GM06990 (cell line): ENCODE results near the gene DIAPH2.

ENCODE experiments used
- DNase-seq: peaks from one replicate; pipeline ENCODE4 v3.0.0-alpha.2; 2011; ENCODE audit not compliant: insufficient read length; ENCODE audit errors: extremely low read depth
- H3K27me3 ChIP-seq: replicated peaks from 2 replicates; pipeline ENCODE4 v1.6.0; 2011; ENCODE audit warnings: low read length; ENCODE audit not compliant: control insufficient read depth, insufficient read depth
- H3K36me3 ChIP-seq: 2 replicates; pipeline ENCODE4 v1.5.1; 2011; ENCODE audit warnings: low read length; ENCODE audit not compliant: control insufficient read depth, insufficient read depth
- H3K4me3 ChIP-seq: replicated peaks from 2 replicates; pipeline ENCODE4 v1.5.1; 2011; ENCODE audit warnings: low read depth, mild to moderate bottlenecking, control low read depth, low read length
- TF ChIP-seq, protein P1 (sequence below): IDR thresholded peaks from 2 replicates; pipeline ENCODE4 v1.5.1; 2011; ENCODE audit warnings: low read length, control low read depth, mild to moderate bottlenecking, inconsistent platforms; ENCODE audit not compliant: insufficient read depth, poor library complexity, severe bottlenecking

DIAPH2 gene

DNA sequence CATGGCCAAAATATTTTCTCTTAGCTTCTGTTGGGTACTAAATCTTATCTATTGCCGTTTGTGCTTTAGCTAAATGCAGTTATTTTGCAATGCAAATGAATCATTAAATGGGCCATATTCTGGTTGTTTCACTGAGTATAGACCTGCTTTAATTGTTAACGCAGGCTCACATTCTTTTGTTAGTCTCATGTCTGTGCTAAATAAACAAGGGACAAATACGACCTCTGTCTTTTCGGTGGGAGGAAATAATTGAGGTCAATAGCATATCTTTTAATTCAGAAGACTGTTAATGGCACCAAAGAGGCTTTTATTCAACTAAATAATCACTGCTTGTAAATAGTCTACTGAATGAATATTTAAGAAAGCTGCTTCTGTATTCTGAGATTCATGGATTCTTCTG lies 76.9 kb downstream of the DIAPH2 start:
- no peaks in the 10 kb centered on the region for H3K27me3 ChIP-seq
- no peak for DNase-seq

DNA sequence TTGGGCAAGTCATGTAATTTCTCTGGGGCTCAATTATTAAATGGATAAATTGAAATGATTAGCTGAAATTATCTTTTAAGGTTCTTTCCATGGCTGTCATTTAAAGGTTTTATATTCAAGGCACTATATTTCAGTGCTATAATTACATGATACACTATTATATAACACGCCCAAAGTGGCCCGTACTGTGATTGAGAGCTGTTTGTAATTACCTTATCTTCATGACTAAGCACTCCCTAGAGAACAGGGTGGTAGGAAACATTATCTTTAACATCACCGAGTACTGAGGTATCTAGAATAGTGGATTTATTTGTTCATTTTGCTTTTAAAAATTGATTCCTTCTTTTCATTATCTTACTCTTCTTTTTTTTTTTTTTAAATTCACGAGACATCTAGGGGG lies 79.0 kb downstream of the DIAPH2 start:
- Histone ChIP-seq H3K4me3 (no peak overlapping the region), H3K36me3 (no peaks in the 10 kb centered on the region; the same call in 1 of the 2 replicates), H3K27me3 (no peaks in the 10 kb centered on the region)
- TF ChIP-seq, protein P1, sequence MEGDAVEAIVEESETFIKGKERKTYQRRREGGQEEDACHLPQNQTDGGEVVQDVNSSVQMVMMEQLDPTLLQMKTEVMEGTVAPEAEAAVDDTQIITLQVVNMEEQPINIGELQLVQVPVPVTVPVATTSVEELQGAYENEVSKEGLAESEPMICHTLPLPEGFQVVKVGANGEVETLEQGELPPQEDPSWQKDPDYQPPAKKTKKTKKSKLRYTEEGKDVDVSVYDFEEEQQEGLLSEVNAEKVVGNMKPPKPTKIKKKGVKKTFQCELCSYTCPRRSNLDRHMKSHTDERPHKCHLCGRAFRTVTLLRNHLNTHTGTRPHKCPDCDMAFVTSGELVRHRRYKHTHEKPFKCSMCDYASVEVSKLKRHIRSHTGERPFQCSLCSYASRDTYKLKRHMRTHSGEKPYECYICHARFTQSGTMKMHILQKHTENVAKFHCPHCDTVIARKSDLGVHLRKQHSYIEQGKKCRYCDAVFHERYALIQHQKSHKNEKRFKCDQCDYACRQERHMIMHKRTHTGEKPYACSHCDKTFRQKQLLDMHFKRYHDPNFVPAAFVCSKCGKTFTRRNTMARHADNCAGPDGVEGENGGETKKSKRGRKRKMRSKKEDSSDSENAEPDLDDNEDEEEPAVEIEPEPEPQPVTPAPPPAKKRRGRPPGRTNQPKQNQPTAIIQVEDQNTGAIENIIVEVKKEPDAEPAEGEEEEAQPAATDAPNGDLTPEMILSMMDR, result no peak
- no peak for DNase-seq

More for the DNA sequence above, 76.9 kb downstream of the DIAPH2 start:
- Histone ChIP-seq H3K4me3 (no peak overlapping the region), H3K36me3 (no peaks in the 10 kb centered on the region; the same call in 1 of the 2 replicates)
- TF ChIP-seq, protein P1, result no peak

DNA sequence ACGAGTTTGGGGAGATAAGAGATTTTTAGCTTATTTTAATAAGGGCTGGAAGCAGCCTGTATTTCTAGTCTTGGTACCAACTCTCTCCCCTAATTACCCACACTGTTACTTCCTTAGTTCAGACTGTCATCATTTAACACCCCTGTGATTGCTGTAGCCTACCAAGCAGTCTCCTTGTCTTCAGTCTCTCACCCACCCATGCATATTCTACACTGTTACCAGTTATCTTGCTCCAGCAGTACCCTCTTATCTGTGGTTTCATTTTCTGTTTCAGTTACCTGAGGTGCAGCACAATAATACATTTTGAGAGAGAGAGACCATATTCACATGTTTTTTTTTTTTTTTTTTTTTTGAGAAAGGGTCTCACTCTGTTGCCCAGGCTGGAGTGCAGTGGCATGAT lies 80.2 kb downstream of the DIAPH2 start:
- DNase-seq, result no peak
- TF ChIP-seq, protein P1, result no peak
- Histone ChIP-seq H3K36me3 (no peaks in the 10 kb centered on the region; the same call in 1 of the 2 replicates), H3K4me3 (no peak overlapping the region), H3K27me3 (no peaks in the 10 kb centered on the region)

DNA sequence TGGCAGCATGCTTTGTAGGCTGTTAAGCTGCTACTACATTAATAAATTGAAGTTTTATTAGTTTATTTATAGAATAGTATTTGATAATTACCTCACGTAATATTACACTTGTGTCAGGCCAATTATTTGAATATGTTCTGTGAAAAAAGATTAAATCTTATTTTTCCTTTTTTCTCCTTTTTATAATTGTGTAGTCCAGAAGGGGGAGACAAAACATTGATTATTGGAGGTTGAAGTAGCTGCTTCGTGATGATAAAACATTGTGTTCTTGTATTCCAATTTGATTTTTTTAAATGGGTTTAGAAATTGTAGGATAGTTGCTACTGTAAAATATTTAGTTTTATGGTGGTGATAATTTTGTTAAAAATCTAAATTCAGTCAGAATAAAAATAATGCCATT lies 85.7 kb downstream of the DIAPH2 start:
- H3K4me3 ChIP-seq, result no peak overlapping the region
- H3K27me3 ChIP-seq, result no peaks in the 10 kb centered on the region
- no peaks in the 10 kb centered on the region for H3K36me3 ChIP-seq
- TF ChIP-seq, protein P1, result peak; percentile 41
- no peak for DNase-seq

DNA sequence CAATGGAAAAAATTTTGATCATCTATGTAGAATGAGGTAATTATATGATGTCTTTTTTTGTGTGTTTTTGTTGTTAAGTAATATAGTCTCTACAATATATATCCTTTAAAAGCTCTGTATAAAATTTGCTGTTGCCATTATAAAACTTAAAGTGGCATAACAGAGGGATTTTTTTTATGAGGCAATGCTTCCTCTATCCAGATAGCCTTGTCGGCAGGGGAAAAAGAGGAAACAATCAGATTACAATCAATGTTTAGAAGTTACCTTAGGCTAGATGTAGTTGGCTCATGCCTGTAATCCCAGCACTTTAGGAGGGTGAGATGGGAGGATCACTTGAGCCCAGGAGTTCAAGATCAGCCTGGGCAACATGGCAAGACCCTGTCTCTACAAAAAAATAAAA lies 86.8 kb downstream of the DIAPH2 start:
- Histone ChIP-seq H3K36me3 (no peaks in the 10 kb centered on the region), H3K4me3 (no peak overlapping the region), H3K27me3 (no peaks in the 10 kb centered on the region)
- TF ChIP-seq, protein P1, result no peak
- no peak for DNase-seq

DNA sequence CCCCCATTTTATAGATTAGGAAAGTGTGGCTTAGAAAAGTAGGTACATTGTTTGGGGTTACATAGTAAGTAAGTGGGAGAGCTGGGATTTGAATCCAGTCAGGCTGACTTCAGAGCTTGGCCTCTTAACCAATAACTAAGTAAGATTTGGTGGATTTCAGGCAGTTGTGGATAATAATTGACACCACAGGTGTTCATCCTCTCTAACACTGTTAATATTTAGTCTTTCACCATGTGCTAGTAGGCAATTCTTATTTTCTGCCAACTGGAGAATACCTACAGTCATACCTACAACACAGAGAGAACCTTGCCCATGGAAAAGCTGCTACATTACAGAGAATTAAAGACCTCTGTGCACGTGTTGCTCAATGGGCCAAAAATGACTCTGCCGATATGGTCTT lies 89.5 kb downstream of the DIAPH2 start:
- H3K4me3 ChIP-seq, result no peak overlapping the region
- TF ChIP-seq, protein P1, result no peak
- no peaks in the 10 kb centered on the region for H3K27me3 ChIP-seq
- H3K36me3 ChIP-seq, result no peaks in the 10 kb centered on the region
- no peak for DNase-seq
